IPS-18c (cell line): ENCODE results near the gene XPNPEP1.

ENCODE experiments used
- H3K4me3 ChIP-seq: 2 replicates; pipeline ENCODE4 v1.7.0; 2013; ENCODE audit warnings: low read depth, mild to moderate bottlenecking, low read length, moderate library complexity; ENCODE audit not compliant: insufficient read depth
- H3K9me3 ChIP-seq: one replicate; pipeline ENCODE4 v1.6.1; 2013; ENCODE audit warnings: mild to moderate bottlenecking, low read length, moderate library complexity; ENCODE audit not compliant: control insufficient read depth, insufficient read depth

Gene XPNPEP1

GRCh38 chr10:109889867-109890266 is 33.4 kb downstream of the XPNPEP1 start:
- H3K9me3 ChIP-seq = no peaks in the 10 kb centered on the region
- H3K4me3 ChIP-seq = no peak overlapping the region

GRCh38 chr10:109887776-109888175 is 35.5 kb downstream of the XPNPEP1 start:
- no peak overlapping the region for H3K4me3 ChIP-seq
- no peaks in the 10 kb centered on the region for H3K9me3 ChIP-seq

GRCh38 chr10:109887243-109887642 is 36.1 kb downstream of the XPNPEP1 start:
- no peak overlapping the region for H3K4me3 ChIP-seq
- no peaks in the 10 kb centered on the region for H3K9me3 ChIP-seq

- Histone ChIP-seq H3K9me3 (no peaks in the 10 kb centered on the region), H3K4me3 (no peak overlapping the region)
Observed at GRCh38 chr10:109886781-109887140, 36.5 kb downstream of the XPNPEP1 start.

- no peak overlapping the region for H3K4me3 ChIP-seq
- no peaks in the 10 kb centered on the region for H3K9me3 ChIP-seq
Observed at GRCh38 chr10:109886037-109886780, 37.1 kb downstream of the XPNPEP1 start.

GRCh38 chr10:109883859-109884771 is 39.2 kb downstream of the XPNPEP1 start:
- Histone ChIP-seq H3K9me3 (no peaks in the 10 kb centered on the region), H3K4me3 (no peak overlapping the region)

- H3K4me3 ChIP-seq = no peak overlapping the region
- H3K9me3 ChIP-seq = no peaks in the 10 kb centered on the region
Observed at GRCh38 chr10:109882251-109883057, 40.9 kb downstream of the XPNPEP1 start.

- Histone ChIP-seq H3K4me3 (no peak overlapping the region), H3K9me3 (no peaks in the 10 kb centered on the region)
Observed at GRCh38 chr10:109881769-109882057, 41.6 kb downstream of the XPNPEP1 start.

- H3K9me3 ChIP-seq = no peaks in the 10 kb centered on the region
- no peak overlapping the region for H3K4me3 ChIP-seq
Observed at GRCh38 chr10:109880886-109881768, 42.2 kb downstream of the XPNPEP1 start.

- no peak overlapping the region for H3K4me3 ChIP-seq
Observed at GRCh38 chr10:109877546-109877945, 45.8 kb downstream of the XPNPEP1 start.

GRCh38 chr10:109875828-109876821 is 47.2 kb downstream of the XPNPEP1 start:
- Histone ChIP-seq H3K9me3 (no peaks in the 10 kb centered on the region), H3K4me3 (no peak overlapping the region)

More at GRCh38 chr10:109877546-109877945, 45.8 kb downstream of the XPNPEP1 start:
- H3K9me3 ChIP-seq = no peaks in the 10 kb centered on the region

GRCh38 chr10:109875151-109875568 is 48.2 kb downstream of the XPNPEP1 start:
- Histone ChIP-seq H3K9me3 (no peaks in the 10 kb centered on the region), H3K4me3 (no peak overlapping the region)

- Histone ChIP-seq H3K9me3 (no peaks in the 10 kb centered on the region), H3K4me3 (no peak overlapping the region)
Observed at GRCh38 chr10:109871476-109871875, 51.8 kb downstream of the XPNPEP1 start.

GRCh38 chr10:109866995-109867635 is 56.2 kb downstream of the XPNPEP1 start:
- Histone ChIP-seq H3K9me3 (no peaks in the 10 kb centered on the region), H3K4me3 (no peak overlapping the region)
